Fibroblast of pulmonary artery (primary cell): Measurements from ENCODE around the gene PLCG2.

ENCODE experiments used
- DNase-seq: peaks from one replicate; pipeline ENCODE4 v3.0.0-alpha.2; 2010; ENCODE audit warnings: low read depth
- H3K4me3 ChIP-seq: replicated peaks from 2 replicates; pipeline ENCODE4 v1.5.1; 2011; ENCODE audit warnings: low read depth, mild to moderate bottlenecking, control low read depth, low read length, moderate library complexity
- TF ChIP-seq, protein P1 (sequence below): IDR thresholded peaks from 2 replicates; pipeline ENCODE4 v1.5.1; 2011; ENCODE audit warnings: mild to moderate bottlenecking, control low read depth, low read length, inconsistent platforms; ENCODE audit errors: missing control alignments

The PLCG2 gene

GRCh38 chr16:81891736-81892364 is 112.8 kb downstream of the PLCG2 start:
- DNase-seq, result no peak
- TF ChIP-seq, protein P1, sequence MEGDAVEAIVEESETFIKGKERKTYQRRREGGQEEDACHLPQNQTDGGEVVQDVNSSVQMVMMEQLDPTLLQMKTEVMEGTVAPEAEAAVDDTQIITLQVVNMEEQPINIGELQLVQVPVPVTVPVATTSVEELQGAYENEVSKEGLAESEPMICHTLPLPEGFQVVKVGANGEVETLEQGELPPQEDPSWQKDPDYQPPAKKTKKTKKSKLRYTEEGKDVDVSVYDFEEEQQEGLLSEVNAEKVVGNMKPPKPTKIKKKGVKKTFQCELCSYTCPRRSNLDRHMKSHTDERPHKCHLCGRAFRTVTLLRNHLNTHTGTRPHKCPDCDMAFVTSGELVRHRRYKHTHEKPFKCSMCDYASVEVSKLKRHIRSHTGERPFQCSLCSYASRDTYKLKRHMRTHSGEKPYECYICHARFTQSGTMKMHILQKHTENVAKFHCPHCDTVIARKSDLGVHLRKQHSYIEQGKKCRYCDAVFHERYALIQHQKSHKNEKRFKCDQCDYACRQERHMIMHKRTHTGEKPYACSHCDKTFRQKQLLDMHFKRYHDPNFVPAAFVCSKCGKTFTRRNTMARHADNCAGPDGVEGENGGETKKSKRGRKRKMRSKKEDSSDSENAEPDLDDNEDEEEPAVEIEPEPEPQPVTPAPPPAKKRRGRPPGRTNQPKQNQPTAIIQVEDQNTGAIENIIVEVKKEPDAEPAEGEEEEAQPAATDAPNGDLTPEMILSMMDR, result no peak
- no peak overlapping the region for H3K4me3 ChIP-seq

DNA sequence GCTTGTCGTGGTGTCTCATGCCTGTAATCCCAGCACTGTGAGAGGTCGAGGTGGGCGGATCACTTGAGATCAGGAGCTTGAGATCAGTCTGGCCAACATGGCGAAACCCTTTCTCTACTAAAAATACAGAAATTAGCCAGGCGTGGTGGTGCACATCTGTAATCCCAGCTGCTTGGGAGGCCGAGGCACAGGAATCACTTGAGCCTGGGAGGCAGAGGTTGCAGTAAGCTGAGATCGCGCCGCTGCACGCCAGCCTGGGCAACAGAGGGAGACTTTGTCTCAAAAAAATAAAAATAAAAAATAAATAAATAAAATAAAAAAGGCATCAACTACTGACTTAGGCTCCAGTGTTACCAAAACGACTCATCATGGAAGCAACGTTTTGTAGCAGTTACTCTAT is 115.5 kb downstream of the PLCG2 start:
- DNase-seq, result no peak
- TF ChIP-seq, protein P1, result no peak
- H3K4me3 ChIP-seq, result no peak overlapping the region

GRCh38 chr16:81896902-81897301 is 117.8 kb downstream of the PLCG2 start:
- TF ChIP-seq, protein P1, result no peak
- no peak overlapping the region for H3K4me3 ChIP-seq
- no peak for DNase-seq

GRCh38 chr16:81899601-81900000 is 120.5 kb downstream of the PLCG2 start:
- DNase-seq, result no peak
- no peak overlapping the region for H3K4me3 ChIP-seq
- TF ChIP-seq, protein P1, result no peak

DNA sequence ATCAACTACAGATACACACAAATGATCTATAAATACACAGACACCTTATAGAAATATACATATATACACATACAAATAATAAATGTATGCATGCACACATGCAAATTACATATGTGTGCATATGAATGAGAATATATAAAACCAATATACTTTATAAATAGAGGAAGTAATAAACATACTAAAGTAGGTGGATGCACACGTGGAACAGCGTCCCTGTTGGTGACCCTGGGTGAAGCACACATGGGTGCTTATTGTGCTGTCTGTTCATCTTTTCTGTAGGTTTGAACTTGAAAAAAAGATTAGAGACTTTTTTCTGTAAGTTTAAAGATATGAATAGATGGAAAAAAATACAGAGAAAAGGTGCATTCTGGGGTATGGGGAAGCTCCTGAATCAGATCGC is 120.9 kb downstream of the PLCG2 start:
- no peak overlapping the region for H3K4me3 ChIP-seq
- no peak for DNase-seq
- TF ChIP-seq, protein P1, result no peak

DNA sequence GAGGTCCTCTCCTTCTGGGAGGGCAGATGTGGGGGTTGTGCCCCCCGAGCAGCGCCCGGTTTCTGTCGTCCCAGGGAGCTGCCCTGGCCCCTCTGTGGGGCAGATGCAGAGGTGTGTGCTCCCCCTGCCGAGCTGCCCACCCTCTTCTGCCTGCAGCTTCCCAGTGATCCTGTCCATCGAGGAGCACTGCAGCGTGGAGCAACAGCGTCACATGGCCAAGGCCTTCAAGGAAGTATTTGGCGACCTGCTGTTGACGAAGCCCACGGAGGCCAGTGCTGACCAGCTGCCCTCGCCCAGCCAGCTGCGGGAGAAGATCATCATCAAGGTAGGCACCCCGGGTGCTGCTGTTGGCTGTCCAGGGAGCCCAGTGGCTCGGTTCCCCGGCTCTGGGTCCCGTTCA is 121.4 kb downstream of the PLCG2 start:
- no peak for DNase-seq
- TF ChIP-seq, protein P1, result no peak
- no peak overlapping the region for H3K4me3 ChIP-seq

DNA sequence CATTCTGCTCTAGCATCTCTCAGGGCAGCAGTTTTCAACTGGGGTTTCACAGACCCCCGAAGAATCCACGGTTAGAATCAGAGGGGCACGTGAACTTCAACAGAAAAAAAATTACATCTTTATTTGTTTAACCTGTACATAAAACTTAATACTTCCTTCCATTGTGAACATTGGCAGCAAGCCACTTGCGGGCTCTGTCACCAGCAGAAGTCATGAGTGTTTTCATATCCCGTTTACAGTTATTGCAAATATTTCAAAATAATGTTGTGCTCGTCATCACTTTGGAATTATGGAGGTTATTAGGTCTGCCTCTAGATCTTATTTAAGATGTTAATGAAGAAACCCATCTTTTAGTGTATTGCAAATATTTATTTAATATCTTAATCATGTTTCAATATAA is 122.4 kb downstream of the PLCG2 start:
- peak; percentile 29 for DNase-seq
- TF ChIP-seq, protein P1, result no peak
- H3K4me3 ChIP-seq, result no peak overlapping the region
